ENCODE data around the gene RNASE13.

DNA sequence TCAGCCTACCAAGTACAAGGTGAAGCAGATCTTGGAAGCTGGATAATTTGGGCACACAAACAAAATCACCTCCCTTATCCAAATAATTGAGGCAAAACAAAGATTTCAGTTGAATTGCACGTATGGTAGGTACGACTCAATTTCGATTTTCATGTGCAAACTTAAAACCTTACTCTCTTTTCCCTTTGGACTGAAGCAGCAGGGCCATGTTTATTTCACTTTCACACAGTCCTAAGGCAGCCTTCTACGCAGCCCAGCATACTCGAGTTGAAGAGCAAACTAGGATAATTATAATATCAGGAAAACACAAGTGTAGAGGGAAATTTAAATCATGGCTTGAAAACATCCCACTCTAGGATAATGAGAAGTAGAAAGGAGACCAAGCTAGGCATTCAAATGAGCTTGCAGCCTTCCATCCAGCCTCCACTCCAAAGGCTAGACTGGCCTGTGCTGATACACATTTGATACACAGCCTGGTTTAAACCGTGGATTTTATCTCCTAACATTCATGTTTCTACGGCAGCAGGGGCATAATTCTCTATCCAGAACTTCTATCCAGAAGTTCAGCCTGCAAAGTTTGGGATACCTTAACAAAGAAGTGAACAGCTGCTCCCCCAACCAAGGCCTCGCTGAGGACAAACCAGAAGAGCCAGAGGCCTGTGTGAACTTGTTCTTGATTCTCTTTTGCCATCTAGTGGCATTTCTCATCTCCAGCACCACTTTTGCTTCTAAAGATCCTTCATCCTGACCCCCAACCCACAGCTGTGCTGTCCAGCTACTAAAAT lies 5.2 kb upstream of the RNASE13 start:
- TF ChIP-seq, protein P1, sequence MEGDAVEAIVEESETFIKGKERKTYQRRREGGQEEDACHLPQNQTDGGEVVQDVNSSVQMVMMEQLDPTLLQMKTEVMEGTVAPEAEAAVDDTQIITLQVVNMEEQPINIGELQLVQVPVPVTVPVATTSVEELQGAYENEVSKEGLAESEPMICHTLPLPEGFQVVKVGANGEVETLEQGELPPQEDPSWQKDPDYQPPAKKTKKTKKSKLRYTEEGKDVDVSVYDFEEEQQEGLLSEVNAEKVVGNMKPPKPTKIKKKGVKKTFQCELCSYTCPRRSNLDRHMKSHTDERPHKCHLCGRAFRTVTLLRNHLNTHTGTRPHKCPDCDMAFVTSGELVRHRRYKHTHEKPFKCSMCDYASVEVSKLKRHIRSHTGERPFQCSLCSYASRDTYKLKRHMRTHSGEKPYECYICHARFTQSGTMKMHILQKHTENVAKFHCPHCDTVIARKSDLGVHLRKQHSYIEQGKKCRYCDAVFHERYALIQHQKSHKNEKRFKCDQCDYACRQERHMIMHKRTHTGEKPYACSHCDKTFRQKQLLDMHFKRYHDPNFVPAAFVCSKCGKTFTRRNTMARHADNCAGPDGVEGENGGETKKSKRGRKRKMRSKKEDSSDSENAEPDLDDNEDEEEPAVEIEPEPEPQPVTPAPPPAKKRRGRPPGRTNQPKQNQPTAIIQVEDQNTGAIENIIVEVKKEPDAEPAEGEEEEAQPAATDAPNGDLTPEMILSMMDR (IDR thresholded peaks at IDR 0.05) = peak; percentile 46 to 52
- no peak for TF ChIP-seq POLR2AphosphoS5 (IDR thresholded peaks at IDR 0.05)

Measured in suprapubic skin (tissue), 3 donors.